K562 (cell line): ENCODE measurements around the gene MUCL3.

Experiments
- EZH2 ChIP-seq: IDR thresholded peaks from 2 replicates; pipeline ENCODE4 v1.6.1; 2012; ENCODE audit warnings: low read depth, mild to moderate bottlenecking, inconsistent platforms, low read length, borderline replicate concordance
- PBX2 ChIP-seq, 2 experiments: IDR thresholded peaks in 1 of 2; conservative IDR thresholded peaks in 1 of 2; 2 replicates each; pipeline ENCODE4 v1.6.1; 2016; ENCODE audit warnings: low read depth in 2 of 2, mild to moderate bottlenecking in 1 of 2, missing compliant biosample characterization in 1 of 2, missing genetic modification characterization in 1 of 2, moderate library complexity in 1 of 2
- POLR2A ChIP-seq: fragments of 450-650 bp; conservative IDR thresholded peaks from 2 replicates; pipeline ENCODE4 v1.6.1; 2016
- POLR2AphosphoS5 ChIP-seq: IDR thresholded peaks from 2 replicates; pipeline ENCODE4 v1.6.1; 2011; ENCODE audit warnings: mild to moderate bottlenecking, low read depth, low read length, moderate library complexity; ENCODE audit not compliant: control insufficient read depth, insufficient read depth
- POLR3G ChIP-seq: IDR thresholded peaks from 2 replicates; pipeline ENCODE4 v1.6.1; 2011; ENCODE audit not compliant: insufficient read length, insufficient replicate concordance; ENCODE audit errors: extremely low read depth
- SIN3A ChIP-seq, 2 experiments: fragments of 150-350 bp in 1 of 2; IDR thresholded peaks; 2 replicates each; pipeline ENCODE4 v1.6.1; 2011 to 2016; ENCODE audit warnings: borderline replicate concordance in 2 of 2, low read depth in 2 of 2, low read length in 2 of 2, mild to moderate bottlenecking in 2 of 2, moderate library complexity in 2 of 2; ENCODE audit not compliant: control insufficient read depth in 1 of 2
- SREBF2 ChIP-seq: sonication (generic); formaldehyde crosslinking; IDR thresholded peaks from 2 replicates; pipeline ENCODE4 v1.4.0; 2020; ENCODE audit warnings: mild to moderate bottlenecking, missing genetic modification reagents
- TOE1 ChIP-seq, 2 experiments: fragments of 450-650 bp in 1 of 2; sonication (generic) in 1 of 2; formaldehyde crosslinking in 1 of 2; IDR thresholded peaks; 2 replicates each; pipeline versions ENCODE4 v1.7.1 to v1.8.0; 2016 to 2022; ENCODE audit warnings: borderline replicate concordance in 2 of 2, mild to moderate bottlenecking in 2 of 2, antibody characterized with exemption in 1 of 2, inconsistent platforms in 1 of 2, low read depth in 1 of 2, missing genetic modification reagents in 1 of 2, moderate library complexity in 1 of 2

DNA sequence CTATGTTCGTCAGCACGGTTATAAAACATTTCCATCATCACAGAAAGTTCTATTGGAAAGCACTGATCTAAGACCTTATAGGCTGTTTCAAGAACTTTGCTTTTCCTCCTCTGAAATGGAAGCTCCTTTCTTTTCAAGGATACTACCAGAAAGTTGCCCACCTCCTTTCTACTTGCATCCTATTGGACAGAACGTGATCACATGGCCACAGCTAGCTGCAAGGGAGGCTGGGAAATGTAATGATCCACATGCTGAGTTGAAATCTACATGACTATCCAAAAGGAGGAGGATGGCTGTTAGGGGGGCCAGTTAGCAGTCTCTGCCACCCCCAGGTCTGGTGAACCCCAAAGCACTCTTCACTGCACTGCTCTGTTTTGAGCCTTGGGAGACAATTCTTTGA lies 12.1 kb upstream of the MUCL3 start:
- no peak for TF ChIP-seq SIN3A (IDR thresholded peaks at IDR 0.05; ENCODE audit: borderline replicate concordance in 2 of 2, control insufficient read depth in 1 of 2, low read depth in 2 of 2, low read length in 2 of 2)
- TF ChIP-seq PBX2 (CRISPR knock-in tag; IDR thresholded peaks at IDR 0.05; ENCODE audit: low read depth) = no peak
- no peak for TF ChIP-seq PBX2 (tag; conservative IDR thresholded peaks at IDR 0.05; ENCODE audit: low read depth)
- TF ChIP-seq POLR2AphosphoS5 = no peak
- no peak for TF ChIP-seq POLR3G
- TF ChIP-seq EZH2 = no peak
- no peak for TF ChIP-seq SREBF2 (CRISPR knock-in tag)
- TF ChIP-seq POLR2A = no peak
- TF ChIP-seq TOE1 (IDR thresholded peaks at IDR 0.05; ENCODE audit: borderline replicate concordance) = no peak
- TF ChIP-seq TOE1 (CRISPR knock-in tag; IDR thresholded peaks at IDR 0.05; ENCODE audit: borderline replicate concordance, low read depth) = no peak
